GM12892 (cell line): ENCODE results near the gene ARHGAP26.

ENCODE experiments used
- POLR2A ChIP-seq: IDR thresholded peaks from 2 replicates; pipeline ENCODE4 v1.6.1; 2011; ENCODE audit warnings: low read depth, low read length, control low read depth
- POLR2AphosphoS5 ChIP-seq: IDR thresholded peaks from 2 replicates; pipeline ENCODE4 v1.6.1; 2011; ENCODE audit warnings: low read depth, low read length, control low read depth

- TF ChIP-seq POLR2A (no peak), POLR2AphosphoS5 (no peak)
Observed at GRCh38 chr5:142920849-142921612, 150.9 kb downstream of the ARHGAP26 start.
